Dendritic cell treated with granulocyte-macrophage colony-stimulating factor and Interleukin-4, amounts not matched to agents 40 ng/mL and 50 ng/mL, for 4 days (primary cell): ENCODE results near the gene BOC.

ENCODE experiments used
- H3K27ac Mint-ChIP-seq: one replicate; pipeline ENCODE4 v1.8.0; 2022; ENCODE audit warnings: mild to moderate bottlenecking, mixed read lengths
- H3K27me3 Mint-ChIP-seq: one replicate; pipeline ENCODE4 v1.8.0; 2022; ENCODE audit warnings: mild to moderate bottlenecking, mixed read lengths
- H3K36me3 Mint-ChIP-seq: one replicate; pipeline ENCODE4 v1.8.0; 2022; ENCODE audit warnings: low read depth, mixed read lengths
- H3K4me1 Mint-ChIP-seq: one replicate; pipeline ENCODE4 v1.8.0; 2022; ENCODE audit warnings: low read depth, mixed read lengths
- H3K4me3 Mint-ChIP-seq: one replicate; pipeline ENCODE4 v1.8.0; 2022; ENCODE audit warnings: mild to moderate bottlenecking, moderate library complexity, mixed read lengths
- H3K9me3 Mint-ChIP-seq: one replicate; pipeline ENCODE4 v1.8.0; 2022; ENCODE audit warnings: mixed read lengths
- intact Hi-C: fragments of 100-400 bp; cut with micrococcal nuclease; formaldehyde crosslinking; loops from one replicate; pipeline ENCODE4 v1.15.0; 2022

The BOC gene

GRCh38 chr3:113174801-113175485 lies 36.4 kb upstream of the BOC start:
- H3K4me3 Mint-ChIP-seq = no peak overlapping the region
- no peaks in the 10 kb centered on the region for H3K27me3 Mint-ChIP-seq
- intact Hi-C loops = no loop called here
- no peak overlapping the region for H3K27ac Mint-ChIP-seq
- H3K4me1 Mint-ChIP-seq = peaks cover 10% of the 10 kb centered on the region
- H3K9me3 Mint-ChIP-seq = no peaks in the 10 kb centered on the region
- H3K36me3 Mint-ChIP-seq = no peaks in the 10 kb centered on the region

- H3K4me1 Mint-ChIP-seq = peaks cover 10% of the 10 kb centered on the region
- intact Hi-C loops = no loop called here
- no peaks in the 10 kb centered on the region for H3K9me3 Mint-ChIP-seq
- no peak overlapping the region for H3K27ac Mint-ChIP-seq
- no peaks in the 10 kb centered on the region for H3K36me3 Mint-ChIP-seq
- no peak overlapping the region for H3K4me3 Mint-ChIP-seq
- no peaks in the 10 kb centered on the region for H3K27me3 Mint-ChIP-seq
Observed at GRCh38 chr3:113177526-113177925, 33.8 kb upstream of the BOC start.

GRCh38 chr3:113179235-113179824 lies 32.0 kb upstream of the BOC start:
- no peaks in the 10 kb centered on the region for H3K27me3 Mint-ChIP-seq
- no peaks in the 10 kb centered on the region for H3K36me3 Mint-ChIP-seq
- intact Hi-C loops = no loop called here
- no peak overlapping the region for H3K27ac Mint-ChIP-seq
- H3K4me1 Mint-ChIP-seq = peaks cover 10% of the 10 kb centered on the region
- H3K9me3 Mint-ChIP-seq = no peaks in the 10 kb centered on the region
- no peak overlapping the region for H3K4me3 Mint-ChIP-seq

- no peaks in the 10 kb centered on the region for H3K27me3 Mint-ChIP-seq
- H3K27ac Mint-ChIP-seq = no peak overlapping the region
- no peak overlapping the region for H3K4me3 Mint-ChIP-seq
- intact Hi-C loops = no loop called here
- H3K4me1 Mint-ChIP-seq = no peaks in the 10 kb centered on the region
- H3K36me3 Mint-ChIP-seq = no peaks in the 10 kb centered on the region
- H3K9me3 Mint-ChIP-seq = peaks cover 10% of the 10 kb centered on the region
Observed at GRCh38 chr3:113183748-113184661, 27.4 kb upstream of the BOC start.

- intact Hi-C loops = no loop called here
- H3K36me3 Mint-ChIP-seq = no peaks in the 10 kb centered on the region
Observed at GRCh38 chr3:113185194-113185835, 26.0 kb upstream of the BOC start.

GRCh38 chr3:113186566-113186965 lies 24.8 kb upstream of the BOC start:
- no peak overlapping the region for H3K27ac Mint-ChIP-seq
- no peaks in the 10 kb centered on the region for H3K4me1 Mint-ChIP-seq
- H3K4me3 Mint-ChIP-seq = no peak overlapping the region
- peaks cover 10% of the 10 kb centered on the region for H3K9me3 Mint-ChIP-seq
- H3K36me3 Mint-ChIP-seq = no peaks in the 10 kb centered on the region
- peaks cover 3% of the 10 kb centered on the region for H3K27me3 Mint-ChIP-seq
- intact Hi-C loops = no loop called here

More at GRCh38 chr3:113185194-113185835, 26.0 kb upstream of the BOC start:
- Mint-ChIP-seq H3K4me1 (no peaks in the 10 kb centered on the region), H3K4me3 (no peak overlapping the region), H3K27ac (no peak overlapping the region), H3K27me3 (peaks cover 3% of the 10 kb centered on the region), H3K9me3 (peaks cover 10% of the 10 kb centered on the region)

- no peak overlapping the region for H3K27ac Mint-ChIP-seq
- no peaks in the 10 kb centered on the region for H3K4me1 Mint-ChIP-seq
- no peaks in the 10 kb centered on the region for H3K36me3 Mint-ChIP-seq
- peaks cover 4% of the 10 kb centered on the region for H3K27me3 Mint-ChIP-seq
- intact Hi-C loops = no loop called here
- peaks cover 3% of the 10 kb centered on the region for H3K9me3 Mint-ChIP-seq
- H3K4me3 Mint-ChIP-seq = no peak overlapping the region
Observed at GRCh38 chr3:113193288-113193687, 18.1 kb upstream of the BOC start.

- Mint-ChIP-seq H3K27me3 (peaks cover 4% of the 10 kb centered on the region), H3K4me3 (no peak overlapping the region), H3K27ac (no peak overlapping the region), H3K4me1 (no peaks in the 10 kb centered on the region), H3K9me3 (no peaks in the 10 kb centered on the region), H3K36me3 (no peaks in the 10 kb centered on the region)
- intact Hi-C loops = no loop called here
Observed at GRCh38 chr3:113193719-113194118, 17.6 kb upstream of the BOC start.

- Mint-ChIP-seq H3K4me1 (no peaks in the 10 kb centered on the region), H3K4me3 (no peak overlapping the region), H3K27ac (no peak overlapping the region), H3K36me3 (no peaks in the 10 kb centered on the region), H3K27me3 (peaks cover 2% of the 10 kb centered on the region), H3K9me3 (no peaks in the 10 kb centered on the region)
- intact Hi-C loops = no loop called here
Observed at GRCh38 chr3:113194823-113195401, 16.4 kb upstream of the BOC start.

GRCh38 chr3:113200351-113200750 lies 11.0 kb upstream of the BOC start:
- Mint-ChIP-seq H3K27me3 (peaks cover 10% of the 10 kb centered on the region), H3K9me3 (no peaks in the 10 kb centered on the region), H3K4me3 (no peak overlapping the region), H3K4me1 (no peaks in the 10 kb centered on the region), H3K27ac (no peak overlapping the region), H3K36me3 (no peaks in the 10 kb centered on the region)
- intact Hi-C loops = no loop called here

- Mint-ChIP-seq H3K27me3 (peaks cover 10% of the 10 kb centered on the region), H3K27ac (no peak overlapping the region), H3K36me3 (no peaks in the 10 kb centered on the region), H3K9me3 (no peaks in the 10 kb centered on the region), H3K4me1 (no peaks in the 10 kb centered on the region), H3K4me3 (no peak overlapping the region)
- intact Hi-C loops = no loop called here
Observed at GRCh38 chr3:113200946-113201345, 10.4 kb upstream of the BOC start.

GRCh38 chr3:113204371-113204770 lies 7.0 kb upstream of the BOC start:
- Mint-ChIP-seq H3K4me1 (no peaks in the 10 kb centered on the region), H3K36me3 (no peaks in the 10 kb centered on the region), H3K27me3 (peaks cover 34% of the 10 kb centered on the region), H3K9me3 (no peaks in the 10 kb centered on the region), H3K4me3 (no peak overlapping the region), H3K27ac (no peak overlapping the region)
- intact Hi-C loops = no loop called here

- Mint-ChIP-seq H3K36me3 (no peaks in the 10 kb centered on the region), H3K9me3 (no peaks in the 10 kb centered on the region), H3K27me3 (peaks cover 42% of the 10 kb centered on the region), H3K4me1 (no peaks in the 10 kb centered on the region), H3K27ac (no peak overlapping the region), H3K4me3 (no peak overlapping the region)
- intact Hi-C loops = no loop called here
Observed at GRCh38 chr3:113205481-113205880, 5.9 kb upstream of the BOC start.
